ENCODE results near the gene EGLN3. TPM values are rescaled to one million over a fixed set of nuclear protein-coding genes. Genes with fewer than 3 reads are reported as not detected.

The EGLN3 gene
- total and polyA plus RNA-seq, 2 of the 13 experiments (the other 11 are each of a cell fraction or from before 2014, with no cell fraction given), result 0.18 to 27.3 TPM

DNA sequence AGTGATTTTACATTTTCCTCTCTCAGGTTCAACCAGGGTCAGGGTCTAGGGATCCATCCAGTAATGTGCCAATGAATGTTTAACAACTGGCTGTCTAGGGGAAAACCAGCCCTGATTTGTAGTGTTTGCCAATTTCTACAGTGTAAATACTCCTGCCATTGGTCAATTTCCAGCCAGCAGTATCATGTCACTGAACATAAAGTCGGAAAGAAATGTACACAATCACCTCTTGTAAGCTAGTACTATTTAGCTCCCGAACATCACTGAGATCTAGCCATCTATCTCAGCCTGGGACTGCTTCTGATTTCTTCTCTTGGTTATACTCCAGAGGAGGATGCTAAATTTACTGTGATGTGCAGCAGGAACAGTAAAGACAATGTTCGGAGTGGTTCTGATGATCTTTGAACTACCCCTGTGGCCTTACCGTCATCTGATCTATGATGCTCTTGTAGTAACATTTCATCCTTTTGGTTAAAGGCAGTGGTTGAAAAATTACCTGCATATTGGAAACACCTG lies 36.7 kb upstream of the EGLN3 start (continued):
- TF ChIP-seq ZNF329 (CRISPR knock-in tag; IDR thresholded peaks at IDR 0.05; ENCODE audit: low read depth), result no peak
- no peak for TF ChIP-seq ZNF557 (CRISPR knock-in tag; IDR thresholded peaks at IDR 0.05)
- TF ChIP-seq, protein P1, sequence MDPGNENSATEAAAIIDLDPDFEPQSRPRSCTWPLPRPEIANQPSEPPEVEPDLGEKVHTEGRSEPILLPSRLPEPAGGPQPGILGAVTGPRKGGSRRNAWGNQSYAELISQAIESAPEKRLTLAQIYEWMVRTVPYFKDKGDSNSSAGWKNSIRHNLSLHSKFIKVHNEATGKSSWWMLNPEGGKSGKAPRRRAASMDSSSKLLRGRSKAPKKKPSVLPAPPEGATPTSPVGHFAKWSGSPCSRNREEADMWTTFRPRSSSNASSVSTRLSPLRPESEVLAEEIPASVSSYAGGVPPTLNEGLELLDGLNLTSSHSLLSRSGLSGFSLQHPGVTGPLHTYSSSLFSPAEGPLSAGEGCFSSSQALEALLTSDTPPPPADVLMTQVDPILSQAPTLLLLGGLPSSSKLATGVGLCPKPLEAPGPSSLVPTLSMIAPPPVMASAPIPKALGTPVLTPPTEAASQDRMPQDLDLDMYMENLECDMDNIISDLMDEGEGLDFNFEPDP (CRISPR knock-in tag; conservative IDR thresholded peaks at IDR 0.05), result no peak
- no peak for TF ChIP-seq CERS6 (CRISPR knock-in tag; IDR thresholded peaks at IDR 0.05)
- peak; percentile 76 for TF ChIP-seq HMG20A (CRISPR knock-in tag; IDR thresholded peaks at IDR 0.05; ENCODE audit: borderline replicate concordance)
- no peak for TF ChIP-seq MTA1 (CRISPR knock-in tag; IDR thresholded peaks at IDR 0.05; ENCODE audit: borderline replicate concordance)
- TF ChIP-seq ZIK1 (CRISPR knock-in tag; IDR thresholded peaks at IDR 0.05; ENCODE audit: borderline replicate concordance, low read depth), result no peak
- TF ChIP-seq ZMAT3 (CRISPR knock-in tag; conservative IDR thresholded peaks at IDR 0.05), result no peak
- TF ChIP-seq ESRRA (CRISPR knock-in tag; IDR thresholded peaks at IDR 0.05; ENCODE audit: low read depth), result no peak
- TF ChIP-seq DMAP1 (CRISPR knock-in tag; IDR thresholded peaks at IDR 0.05), result no peak
- TF ChIP-seq FOXA1 (IDR thresholded peaks at IDR 0.05), result peak; percentile 52; the same call in 1 of the 2 replicates
- TF ChIP-seq FOXA1 (CRISPR knock-in tag; IDR thresholded peaks at IDR 0.05), result peak; percentile 68
- TF ChIP-seq ARHGAP35 (CRISPR knock-in tag; IDR thresholded peaks at IDR 0.05; ENCODE audit: borderline replicate concordance), result no peak
- TF ChIP-seq RXRB (CRISPR knock-in tag; IDR thresholded peaks at IDR 0.05; ENCODE audit: borderline replicate concordance), result peak; percentile 99
- no peak for TF ChIP-seq ZNF709 (CRISPR knock-in tag; IDR thresholded peaks at IDR 0.05)
- no peak for TF ChIP-seq PPARG (CRISPR knock-in tag; conservative IDR thresholded peaks at IDR 0.05)
- TF ChIP-seq, protein P2, sequence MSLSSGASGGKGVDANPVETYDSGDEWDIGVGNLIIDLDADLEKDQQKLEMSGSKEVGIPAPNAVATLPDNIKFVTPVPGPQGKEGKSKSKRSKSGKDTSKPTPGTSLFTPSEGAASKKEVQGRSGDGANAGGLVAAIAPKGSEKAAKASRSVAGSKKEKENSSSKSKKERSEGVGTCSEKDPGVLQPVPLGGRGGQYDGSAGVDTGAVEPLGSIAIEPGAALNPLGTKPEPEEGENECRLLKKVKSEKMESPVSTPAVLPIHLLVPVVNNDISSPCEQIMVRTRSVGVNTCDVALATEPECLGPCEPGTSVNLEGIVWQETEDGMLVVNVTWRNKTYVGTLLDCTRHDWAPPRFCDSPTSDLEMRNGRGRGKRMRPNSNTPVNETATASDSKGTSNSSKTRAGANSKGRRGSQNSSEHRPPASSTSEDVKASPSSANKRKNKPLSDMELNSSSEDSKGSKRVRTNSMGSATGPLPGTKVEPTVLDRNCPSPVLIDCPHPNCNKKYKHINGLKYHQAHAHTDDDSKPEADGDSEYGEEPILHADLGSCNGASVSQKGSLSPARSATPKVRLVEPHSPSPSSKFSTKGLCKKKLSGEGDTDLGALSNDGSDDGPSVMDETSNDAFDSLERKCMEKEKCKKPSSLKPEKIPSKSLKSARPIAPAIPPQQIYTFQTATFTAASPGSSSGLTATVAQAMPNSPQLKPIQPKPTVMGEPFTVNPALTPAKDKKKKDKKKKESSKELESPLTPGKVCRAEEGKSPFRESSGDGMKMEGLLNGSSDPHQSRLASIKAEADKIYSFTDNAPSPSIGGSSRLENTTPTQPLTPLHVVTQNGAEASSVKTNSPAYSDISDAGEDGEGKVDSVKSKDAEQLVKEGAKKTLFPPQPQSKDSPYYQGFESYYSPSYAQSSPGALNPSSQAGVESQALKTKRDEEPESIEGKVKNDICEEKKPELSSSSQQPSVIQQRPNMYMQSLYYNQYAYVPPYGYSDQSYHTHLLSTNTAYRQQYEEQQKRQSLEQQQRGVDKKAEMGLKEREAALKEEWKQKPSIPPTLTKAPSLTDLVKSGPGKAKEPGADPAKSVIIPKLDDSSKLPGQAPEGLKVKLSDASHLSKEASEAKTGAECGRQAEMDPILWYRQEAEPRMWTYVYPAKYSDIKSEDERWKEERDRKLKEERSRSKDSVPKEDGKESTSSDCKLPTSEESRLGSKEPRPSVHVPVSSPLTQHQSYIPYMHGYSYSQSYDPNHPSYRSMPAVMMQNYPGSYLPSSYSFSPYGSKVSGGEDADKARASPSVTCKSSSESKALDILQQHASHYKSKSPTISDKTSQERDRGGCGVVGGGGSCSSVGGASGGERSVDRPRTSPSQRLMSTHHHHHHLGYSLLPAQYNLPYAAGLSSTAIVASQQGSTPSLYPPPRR (CRISPR knock-in tag; IDR thresholded peaks at IDR 0.05; ENCODE audit: borderline replicate concordance), result peak; percentile 45; the same call in 1 of the 2 replicates
- TF ChIP-seq ZBTB44 (CRISPR knock-in tag; IDR thresholded peaks at IDR 0.05), result no peak
- TF ChIP-seq TCF7L2 (IDR thresholded peaks at IDR 0.05; ENCODE audit: low read depth, low read length), result no peak
- TF ChIP-seq ZNF207 (IDR thresholded peaks at IDR 0.05; ENCODE audit: borderline replicate concordance), result no peak
- TF ChIP-seq SRF (IDR thresholded peaks at IDR 0.05; ENCODE audit: low read depth, low read length), result no peak
- TF ChIP-seq KLF16 (CRISPR knock-in tag; IDR thresholded peaks at IDR 0.05), result peak in 1 of 2 experiments; percentile 39; a peak in 1 of 4 replicates
- no peak for TF ChIP-seq NFKBIZ (CRISPR knock-in tag; IDR thresholded peaks at IDR 0.05)
- peak; percentile 81 for TF ChIP-seq GATAD2A (CRISPR knock-in tag; IDR thresholded peaks at IDR 0.05)
